ENCODE results near the gene NPHS1. TPM values are rescaled to one million over a fixed set of nuclear protein-coding genes. Genes with fewer than 3 reads are reported as not detected.
"Not testable (repeated sequence)": the region's sequence is repeated elsewhere in the genome, so short reads cannot be mapped to it uniquely, and the experiment has no call there.

Gene NPHS1
- total and polyA plus RNA-seq, 5 donors from 2014 or later: not detected

GRCh38 chr19:35845215-35846037 lies 6.9 kb downstream of the NPHS1 start:
- peaks cover 21% of the 10 kb centered on the region for H3K27me3 ChIP-seq (ENCODE audit: control insufficient read depth, insufficient read depth, low read length)
- ATAC-seq (ENCODE audit: low read depth in 2 of 2) (no peak), DNase-seq (peak in 1 of 3 donors; percentile 14)
- H3K4me1 ChIP-seq (ENCODE audit: control insufficient read depth, insufficient read depth, low read length, poor library complexity, severe bottlenecking): peaks cover 16% of the 10 kb centered on the region
- Mint-ChIP-seq H3K27ac (peak overlapping the region in 1 of 3 donors; percentile 34), H3K27me3 (peaks cover 59% of the 10 kb centered on the region), H3K9me3 (peaks cover 0 to 10% (median 0%) of the 10 kb centered on the region in 7 donors), H3K4me3 (peak overlapping the region in 2 of 4 donors; percentile 73), H3K4me1 (peaks cover 5 to 25% (median 5%) of the 10 kb centered on the region in 4 donors), H3K36me3 (no peaks in the 10 kb centered on the region)
- no peak overlapping the region for H3K27ac ChIP-seq (ENCODE audit: insufficient read depth, low read length, poor library complexity, severe bottlenecking)
- H3K36me3 ChIP-seq (ENCODE audit: control insufficient read depth, insufficient read depth, low read length): no peaks in the 10 kb centered on the region
- no peaks in the 10 kb centered on the region for H3K9me3 ChIP-seq (ENCODE audit: control insufficient read depth in 2 of 2, low read length in 2 of 2)
- no peak overlapping the region for H3K4me3 ChIP-seq (ENCODE audit: low read depth, low read length)

- no peak overlapping the region for H3K27ac ChIP-seq (ENCODE audit: insufficient read depth, low read length, poor library complexity, severe bottlenecking)
- H3K4me3 Mint-ChIP-seq: peak overlapping the region in 3 of 4 donors; percentile 1 to 73 (median 39)
- H3K27me3 Mint-ChIP-seq: peaks cover 59% of the 10 kb centered on the region
- H3K9me3 ChIP-seq (ENCODE audit: control insufficient read depth in 2 of 2, low read length in 2 of 2): no peaks in the 10 kb centered on the region
- H3K27ac Mint-ChIP-seq: peak overlapping the region in 1 of 3 donors; percentile 34
- DNase-seq: no peak
- H3K4me1 Mint-ChIP-seq: peaks cover 5 to 25% (median 5%) of the 10 kb centered on the region in 4 donors
- peaks cover 21% of the 10 kb centered on the region for H3K27me3 ChIP-seq (ENCODE audit: control insufficient read depth, insufficient read depth, low read length)
- H3K4me3 ChIP-seq (ENCODE audit: low read depth, low read length): no peak overlapping the region
- no peaks in the 10 kb centered on the region for H3K36me3 Mint-ChIP-seq
- no peak for ATAC-seq (ENCODE audit: low read depth in 2 of 2)
- H3K36me3 ChIP-seq (ENCODE audit: control insufficient read depth, insufficient read depth, low read length): no peaks in the 10 kb centered on the region
- H3K4me1 ChIP-seq (ENCODE audit: control insufficient read depth, insufficient read depth, low read length, poor library complexity, severe bottlenecking): peaks cover 16% of the 10 kb centered on the region
- H3K9me3 Mint-ChIP-seq: peaks cover 0 to 10% (median 0%) of the 10 kb centered on the region in 7 donors
These were observed 7.7 kb downstream of the NPHS1 start for GRCh38 chr19:35844482-35845214.

GRCh38 chr19:35843676-35844481 lies 8.4 kb downstream of the NPHS1 start:
- peaks cover 5 to 25% (median 5%) of the 10 kb centered on the region in 4 donors for H3K4me1 Mint-ChIP-seq
- H3K36me3 Mint-ChIP-seq: no peaks in the 10 kb centered on the region
- DNase-seq (no peak), ATAC-seq (ENCODE audit: low read depth in 2 of 2) (no peak)
- peaks cover under 1 to 7% of the 10 kb centered on the region in 2 experiments for H3K9me3 ChIP-seq (ENCODE audit: control insufficient read depth in 2 of 2, low read length in 2 of 2)
- no peak overlapping the region for H3K27ac Mint-ChIP-seq
- peaks cover 0 to 10% (median 1%) of the 10 kb centered on the region in 7 donors for H3K9me3 Mint-ChIP-seq
- H3K36me3 ChIP-seq (ENCODE audit: control insufficient read depth, insufficient read depth, low read length): no peaks in the 10 kb centered on the region
- H3K27me3 ChIP-seq (ENCODE audit: control insufficient read depth, insufficient read depth, low read length): peaks cover 21% of the 10 kb centered on the region
- H3K27me3 Mint-ChIP-seq: peaks cover 53% of the 10 kb centered on the region
- no peak overlapping the region for H3K4me3 ChIP-seq (ENCODE audit: low read depth, low read length)
- peaks cover 16% of the 10 kb centered on the region for H3K4me1 ChIP-seq (ENCODE audit: control insufficient read depth, insufficient read depth, low read length, poor library complexity, severe bottlenecking)
- H3K27ac ChIP-seq (ENCODE audit: insufficient read depth, low read length, poor library complexity, severe bottlenecking): no peak overlapping the region
- H3K4me3 Mint-ChIP-seq: peak overlapping the region in 1 of 4 donors; percentile 89

- DNase-seq (no peak), ATAC-seq (ENCODE audit: low read depth in 2 of 2) (no peak)
- Histone ChIP-seq H3K36me3 (ENCODE audit: control insufficient read depth, insufficient read depth, low read length) (no peaks in the 10 kb centered on the region), H3K4me1 (ENCODE audit: control insufficient read depth, insufficient read depth, low read length, poor library complexity, severe bottlenecking) (peaks cover 16% of the 10 kb centered on the region), H3K27ac (ENCODE audit: insufficient read depth, low read length, poor library complexity, severe bottlenecking) (no peak overlapping the region), H3K4me3 (ENCODE audit: low read depth, low read length) (no peak overlapping the region), H3K27me3 (ENCODE audit: control insufficient read depth, insufficient read depth, low read length) (peaks cover 21% of the 10 kb centered on the region), H3K9me3 (ENCODE audit: control insufficient read depth in 2 of 2, low read length in 2 of 2) (peaks cover 2 to 7% of the 10 kb centered on the region in 2 experiments)
- Mint-ChIP-seq H3K36me3 (no peaks in the 10 kb centered on the region), H3K27me3 (peaks cover 42% of the 10 kb centered on the region), H3K27ac (no peak overlapping the region), H3K9me3 (peaks cover 0 to 11% (median 1%) of the 10 kb centered on the region in 7 donors), H3K4me3 (no peak overlapping the region), H3K4me1 (peaks cover 5 to 25% (median 5%) of the 10 kb centered on the region in 4 donors)
These were observed 9.5 kb downstream of the NPHS1 start for GRCh38 chr19:35842666-35843272.

- peaks cover 0 to 11% (median 1%) of the 10 kb centered on the region in 7 donors for H3K9me3 Mint-ChIP-seq
- ATAC-seq (ENCODE audit: low read depth in 2 of 2) (no peak), DNase-seq (no peak)
- no peaks in the 10 kb centered on the region for H3K36me3 Mint-ChIP-seq
- Histone ChIP-seq H3K4me1 (ENCODE audit: control insufficient read depth, insufficient read depth, low read length, poor library complexity, severe bottlenecking) (peaks cover 16% of the 10 kb centered on the region), H3K4me3 (ENCODE audit: low read depth, low read length) (no peak overlapping the region), H3K9me3 (ENCODE audit: control insufficient read depth in 2 of 2, low read length in 2 of 2) (peaks cover 2 to 7% of the 10 kb centered on the region in 2 experiments), H3K27me3 (ENCODE audit: control insufficient read depth, insufficient read depth, low read length) (peaks cover 22% of the 10 kb centered on the region), H3K36me3 (ENCODE audit: control insufficient read depth, insufficient read depth, low read length) (no peaks in the 10 kb centered on the region), H3K27ac (ENCODE audit: insufficient read depth, low read length, poor library complexity, severe bottlenecking) (no peak overlapping the region)
- no peak overlapping the region for H3K4me3 Mint-ChIP-seq
- H3K27ac Mint-ChIP-seq: no peak overlapping the region
- H3K27me3 Mint-ChIP-seq: peaks cover 42% of the 10 kb centered on the region
- H3K4me1 Mint-ChIP-seq: peaks cover 5 to 25% (median 5%) of the 10 kb centered on the region in 4 donors
These were observed 10.2 kb downstream of the NPHS1 start for GRCh38 chr19:35841961-35842595.

GRCh38 chr19:35836096-35836495 lies 16.2 kb downstream of the NPHS1 start:
- not testable (repeated sequence) for H3K36me3 Mint-ChIP-seq; H3K36me3 ChIP-seq (ENCODE audit: control insufficient read depth, insufficient read depth, low read length); H3K4me3 ChIP-seq (ENCODE audit: low read depth, low read length); H3K27ac ChIP-seq (ENCODE audit: insufficient read depth, low read length, poor library complexity, severe bottlenecking); H3K4me3 Mint-ChIP-seq; H3K4me1 Mint-ChIP-seq; H3K9me3 ChIP-seq (ENCODE audit: control insufficient read depth in 2 of 2, low read length in 2 of 2); H3K27me3 ChIP-seq (ENCODE audit: control insufficient read depth, insufficient read depth, low read length); H3K9me3 Mint-ChIP-seq; ATAC-seq (ENCODE audit: low read depth in 2 of 2); H3K4me1 ChIP-seq (ENCODE audit: control insufficient read depth, insufficient read depth, low read length, poor library complexity, severe bottlenecking); DNase-seq; H3K27ac Mint-ChIP-seq
- H3K27me3 Mint-ChIP-seq: peaks cover 27% of the 10 kb centered on the region
